Mesodermal cell (in vitro differentiated cells): Measurements from ENCODE around the gene DGKH.

Experiments used
- H3K27ac ChIP-seq: 2 replicates; pipeline ENCODE4 v1.7.0; 2013; ENCODE audit warnings: mild to moderate bottlenecking, low read depth, low read length, moderate library complexity; ENCODE audit not compliant: severe bottlenecking
- H3K36me3 ChIP-seq: 2 replicates; pipeline ENCODE4 v1.7.1; 2013; ENCODE audit warnings: mild to moderate bottlenecking, low read length, moderate library complexity; ENCODE audit not compliant: control insufficient read depth, insufficient read depth
- H3K4me1 ChIP-seq: one replicate; pipeline ENCODE4 v1.7.1; 2013; ENCODE audit warnings: mild to moderate bottlenecking, low read length; ENCODE audit not compliant: insufficient read depth, control insufficient read depth, poor library complexity, severe bottlenecking
- H3K4me3 ChIP-seq: 2 replicates; pipeline ENCODE4 v1.7.0; 2013; ENCODE audit warnings: low read length, control low read depth, mild to moderate bottlenecking; ENCODE audit not compliant: insufficient read depth, poor library complexity, severe bottlenecking; ENCODE audit errors: extremely low read depth
- H3K9me3 ChIP-seq: 2 replicates; pipeline ENCODE4 v1.7.1; 2013; ENCODE audit warnings: mild to moderate bottlenecking, low read length, moderate library complexity; ENCODE audit not compliant: control insufficient read depth
- WGBS, 2 experiments: methylation state at CpG; one replicate each; pipeline ENCODE4 v1.1.5; 2013; ENCODE audit warnings: missing lambda C conversion rate in 2 of 2; ENCODE audit not compliant: insufficient coverage in 2 of 2; 5-methylcytosine and 5-hydroxymethylcytosine counted together

Gene DGKH

DNA sequence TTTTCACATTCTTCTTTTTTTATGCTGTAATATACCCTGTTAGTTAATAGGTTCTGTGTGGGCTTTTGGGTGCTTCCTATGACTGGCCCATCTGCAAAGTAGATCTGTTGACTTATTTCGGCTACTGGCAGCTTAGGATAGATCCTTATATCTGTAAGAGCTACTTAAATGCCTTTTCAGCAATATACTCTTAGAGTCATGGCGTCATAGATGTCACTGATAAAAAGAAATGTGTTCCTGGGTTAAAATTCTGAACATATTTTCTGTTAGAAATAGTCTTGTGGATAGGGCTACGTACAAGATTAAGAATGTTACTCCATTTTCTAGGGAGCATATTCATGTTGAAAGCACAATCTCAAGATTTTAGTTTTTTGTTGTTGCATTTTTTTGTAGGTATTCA lies 228.2 kb downstream of the DGKH start:
- Histone ChIP-seq H3K27ac (no peak overlapping the region), H3K4me3 (no peak overlapping the region), H3K36me3 (no peaks in the 10 kb centered on the region), H3K4me1 (no peaks in the 10 kb centered on the region), H3K9me3 (no peaks in the 10 kb centered on the region)
- WGBS, 2 experiments: 100% methylated on average over 1 of the region's 3 CpGs; no CpG with 5 or more reads in 1 of the 2 experiments

DNA sequence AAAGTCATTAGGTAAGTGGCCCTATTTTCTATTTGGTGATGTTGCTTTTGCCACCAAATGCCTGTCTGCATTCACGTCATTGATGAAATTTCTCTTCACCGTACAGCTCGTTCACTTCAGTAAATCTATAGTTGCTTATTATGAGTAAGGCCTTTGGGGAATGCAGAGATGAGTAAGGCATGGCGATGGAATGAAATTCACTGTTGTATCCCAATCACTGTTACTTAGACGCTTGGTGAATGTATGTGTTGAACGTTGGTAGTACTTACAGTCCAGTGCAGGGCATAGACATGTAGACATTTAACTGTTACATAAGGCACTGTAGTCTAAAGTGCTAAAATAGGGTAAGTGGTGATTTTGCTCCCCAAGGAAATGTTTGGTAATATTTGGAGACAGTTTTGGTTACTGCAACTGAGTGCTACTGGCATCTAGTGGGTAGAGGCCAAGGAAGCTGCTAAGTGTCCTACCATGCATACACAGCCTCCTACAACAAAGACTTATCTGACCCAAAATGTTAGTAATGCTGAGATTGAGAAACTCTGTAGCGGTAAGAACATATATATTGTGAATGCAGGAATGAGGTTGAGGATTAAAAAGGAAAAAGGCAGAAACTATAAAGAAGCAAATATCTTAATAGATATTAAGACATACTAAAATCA lies 229.3 kb downstream of the DGKH start:
- Histone ChIP-seq H3K4me3 (no peak overlapping the region), H3K9me3 (no peaks in the 10 kb centered on the region), H3K27ac (no peak overlapping the region), H3K4me1 (no peaks in the 10 kb centered on the region), H3K36me3 (no peaks in the 10 kb centered on the region)
- WGBS, 2 experiments: 88 to 95% methylated on average over 3 to 4 of the region's 7 CpGs

DNA sequence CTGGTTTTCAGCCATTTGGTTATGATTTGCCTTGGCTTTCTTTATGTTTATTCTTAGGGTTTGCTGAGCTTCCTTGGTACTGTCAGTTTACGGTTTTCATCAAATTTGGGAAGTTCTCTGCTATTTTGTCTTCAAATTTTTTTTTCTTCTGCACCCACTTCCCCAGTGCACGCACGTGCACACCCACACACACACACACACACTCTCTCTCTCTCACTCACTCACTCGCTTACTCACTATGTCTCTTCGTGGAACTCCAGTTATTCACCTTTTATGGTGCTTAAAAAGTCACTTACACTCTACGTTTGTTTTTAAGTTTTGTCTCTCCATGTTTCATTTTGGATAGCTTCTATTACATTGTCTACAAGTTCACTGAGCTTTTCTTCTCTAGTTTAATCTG lies 230.6 kb downstream of the DGKH start:
- Histone ChIP-seq H3K27ac (no peak overlapping the region), H3K9me3 (no peaks in the 10 kb centered on the region), H3K4me1 (no peaks in the 10 kb centered on the region), H3K36me3 (no peaks in the 10 kb centered on the region), H3K4me3 (no peak overlapping the region)
- WGBS, 2 experiments: 93 to 97% methylated on average over 5 to 6 of the region's 6 CpGs

DNA sequence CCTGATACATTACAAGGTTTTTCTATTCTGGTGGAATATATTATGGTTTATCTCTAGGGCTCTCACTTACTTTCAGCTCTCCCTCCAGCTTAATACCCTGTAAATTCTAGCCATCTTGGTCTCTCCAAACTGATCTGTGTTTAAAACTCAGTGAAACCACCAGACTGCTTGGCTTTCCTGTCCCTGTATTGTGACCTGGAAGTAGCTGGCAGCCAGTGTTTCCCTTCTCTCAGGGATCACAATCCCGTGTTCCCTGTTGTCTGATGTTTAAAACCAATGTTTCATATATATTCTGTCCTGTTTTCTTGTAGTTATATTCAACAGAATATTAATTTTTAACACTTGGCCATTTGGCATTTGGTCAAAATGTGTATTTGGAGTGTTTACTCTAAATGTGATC lies 231.5 kb downstream of the DGKH start:
- no peaks in the 10 kb centered on the region for H3K36me3 ChIP-seq
- WGBS, 2 experiments: no CpG with 5 or more reads among the region's 1 CpG
- no peak overlapping the region for H3K27ac ChIP-seq
- H3K4me1 ChIP-seq: no peaks in the 10 kb centered on the region
- H3K9me3 ChIP-seq: no peaks in the 10 kb centered on the region
- H3K4me3 ChIP-seq: no peak overlapping the region

DNA sequence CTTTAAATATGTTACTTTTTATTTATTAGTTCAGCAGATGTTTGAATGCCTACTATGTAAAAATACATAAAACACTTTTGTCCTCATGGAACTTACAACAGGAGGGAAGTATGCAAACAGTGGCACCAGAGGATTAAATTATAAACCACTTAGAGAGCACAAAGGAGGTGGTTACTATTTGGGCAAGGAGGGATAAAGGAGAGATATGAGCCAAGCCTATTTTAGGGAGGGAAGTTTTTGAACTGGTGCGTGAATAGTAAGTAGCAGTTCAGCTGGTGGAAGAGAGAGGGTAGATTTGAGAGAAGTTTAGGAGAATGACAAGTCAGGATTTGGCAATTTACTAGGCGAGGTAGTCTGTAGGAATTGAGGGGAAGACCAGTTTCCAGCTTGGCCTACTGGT lies 232.1 kb downstream of the DGKH start:
- Histone ChIP-seq H3K4me1 (no peaks in the 10 kb centered on the region), H3K36me3 (no peaks in the 10 kb centered on the region), H3K9me3 (no peaks in the 10 kb centered on the region), H3K4me3 (no peak overlapping the region), H3K27ac (no peak overlapping the region)
- 89% methylated on average over 1 to 2 of the region's 2 CpGs for WGBS, 2 experiments

DNA sequence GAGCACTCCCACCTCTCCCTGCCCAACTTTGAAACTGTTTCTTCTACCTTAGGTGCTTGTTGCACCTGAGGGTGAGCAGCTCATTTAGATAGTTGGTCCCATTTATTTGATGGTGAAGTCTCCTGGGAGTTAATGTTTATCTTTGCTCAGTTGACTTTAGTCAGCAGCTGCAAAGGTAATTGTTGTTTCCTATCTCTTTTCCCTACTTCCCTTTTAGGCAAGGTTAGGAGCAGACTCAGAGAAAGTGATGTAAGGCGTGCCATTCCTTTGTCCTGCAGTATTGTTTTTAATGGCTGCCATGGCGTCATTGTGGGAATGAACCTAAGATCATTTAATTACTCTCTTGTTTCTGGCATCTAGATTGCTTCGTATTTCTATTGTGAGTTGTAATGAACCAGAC lies 235.1 kb downstream of the DGKH start:
- Histone ChIP-seq H3K36me3 (peaks cover 18% of the 10 kb centered on the region), H3K27ac (no peak overlapping the region), H3K4me3 (no peak overlapping the region), H3K4me1 (no peaks in the 10 kb centered on the region), H3K9me3 (no peaks in the 10 kb centered on the region)
- WGBS, 2 experiments: 100% methylated on average over 2 of the region's 3 CpGs

DNA sequence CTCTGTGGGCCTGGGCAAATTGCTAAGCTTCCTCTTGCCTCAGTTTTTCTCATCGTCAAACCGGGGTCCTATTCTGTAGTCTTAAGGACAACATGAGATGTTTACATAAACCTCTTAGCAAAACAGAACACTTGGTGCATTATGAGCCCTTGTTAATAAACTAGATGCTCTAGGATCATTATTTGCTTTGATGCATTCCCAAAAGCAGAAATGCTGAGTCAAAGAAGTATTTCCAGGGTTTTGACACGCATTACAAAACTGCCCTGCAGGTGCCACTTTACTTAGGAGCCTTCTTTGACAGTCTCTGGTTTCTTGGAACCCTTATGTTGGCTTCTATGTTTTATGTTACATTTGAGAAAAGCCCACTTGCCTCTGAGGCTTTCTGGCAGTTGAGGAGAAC lies 235.6 kb downstream of the DGKH start:
- Histone ChIP-seq H3K4me1 (no peaks in the 10 kb centered on the region), H3K4me3 (no peak overlapping the region), H3K27ac (no peak overlapping the region), H3K9me3 (no peaks in the 10 kb centered on the region), H3K36me3 (peaks cover 23% of the 10 kb centered on the region)
- 76 to 86% methylated on average over 3 of the region's 3 CpGs for WGBS, 2 experiments
